Activated T-cell treated with anti-CD3 and anti-CD28 coated beads, Interleukin-2, amount 50 U/mL, for 24 hours (primary cell): ENCODE data around the gene CLN3.
A peak's percentile ranks its signal among the peaks of the same experiment; 100 is the strongest.
"Not testable (repeated sequence)": the region's sequence is repeated elsewhere in the genome, so short reads cannot be mapped to it uniquely, and the experiment has no call there.

Experiments
- DNase-seq: peaks from one replicate; pipeline ENCODE4 v3.0.0-alpha.2; 2020
- H3K27ac Mint-ChIP-seq: 2 replicates; pipeline ENCODE4 v1.8.0; 2020; ENCODE audit warnings: mild to moderate bottlenecking, mixed read lengths
- H3K27me3 Mint-ChIP-seq: 2 replicates; pipeline ENCODE4 v1.8.0; 2020; ENCODE audit warnings: mixed read lengths
- H3K36me3 Mint-ChIP-seq: 2 replicates; pipeline ENCODE4 v1.8.0; 2020; ENCODE audit warnings: low read depth, mixed read lengths
- H3K4me1 Mint-ChIP-seq: 2 replicates; pipeline ENCODE4 v1.8.0; 2020; ENCODE audit warnings: low read depth, mixed read lengths
- H3K4me3 Mint-ChIP-seq: 2 replicates; pipeline ENCODE4 v1.8.0; 2020; ENCODE audit warnings: mild to moderate bottlenecking, moderate library complexity, mixed read lengths
- H3K9me3 Mint-ChIP-seq: 2 replicates; pipeline ENCODE4 v1.8.0; 2020; ENCODE audit warnings: mixed read lengths

CLN3 gene

GRCh38 chr16:28491230-28491969, 474 bp downstream of the CLN3 start:
- Mint-ChIP-seq H3K9me3 (no peaks in the 10 kb centered on the region), H3K36me3 (peaks cover 38% of the 10 kb centered on the region)
- no peak for DNase-seq

GRCh38 chr16:28486266-28486665, 5.6 kb downstream of the CLN3 start:
- H3K4me3 Mint-ChIP-seq: no peak overlapping the region
- H3K27ac Mint-ChIP-seq: peak overlapping the region; percentile 26
- no peak for DNase-seq
- peaks cover 68% of the 10 kb centered on the region for H3K36me3 Mint-ChIP-seq
- no peaks in the 10 kb centered on the region for H3K27me3 Mint-ChIP-seq
- H3K4me1 Mint-ChIP-seq: peaks cover 20% of the 10 kb centered on the region
- no peaks in the 10 kb centered on the region for H3K9me3 Mint-ChIP-seq

More at GRCh38 chr16:28491230-28491969, 474 bp downstream of the CLN3 start:
- Mint-ChIP-seq H3K27ac (peak overlapping the region; percentile 100), H3K27me3 (no peaks in the 10 kb centered on the region), H3K4me1 (peaks cover 62% of the 10 kb centered on the region), H3K4me3 (peak overlapping the region; percentile 93)

- DNase-seq, H3K4me1 Mint-ChIP-seq, H3K4me3 Mint-ChIP-seq, H3K27me3 Mint-ChIP-seq, H3K9me3 Mint-ChIP-seq: not testable (repeated sequence)
- Mint-ChIP-seq H3K27ac (peak overlapping the region; percentile 57), H3K36me3 (peaks cover 78% of the 10 kb centered on the region)
Observed at GRCh38 chr16:28483361-28483760, 8.5 kb downstream of the CLN3 start.

- Mint-ChIP-seq H3K4me3 (no peak overlapping the region), H3K4me1 (peaks cover under 1% of the 10 kb centered on the region), H3K27me3 (no peaks in the 10 kb centered on the region), H3K27ac (no peak overlapping the region), H3K9me3 (no peaks in the 10 kb centered on the region), H3K36me3 (peaks cover 82% of the 10 kb centered on the region)
- no peak for DNase-seq
Observed at GRCh38 chr16:28482026-28482425, 9.8 kb downstream of the CLN3 start.

GRCh38 chr16:28478506-28479180, 13.2 kb downstream of the CLN3 start:
- no peak for DNase-seq
- H3K27me3 Mint-ChIP-seq: no peaks in the 10 kb centered on the region
- no peaks in the 10 kb centered on the region for H3K9me3 Mint-ChIP-seq
- peaks cover 85% of the 10 kb centered on the region for H3K36me3 Mint-ChIP-seq
- no peak overlapping the region for H3K4me3 Mint-ChIP-seq
- H3K27ac Mint-ChIP-seq: peak overlapping the region; percentile 11
- peaks cover 9% of the 10 kb centered on the region for H3K4me1 Mint-ChIP-seq

- H3K27me3 Mint-ChIP-seq: no peaks in the 10 kb centered on the region
- no peak for DNase-seq
- H3K4me3 Mint-ChIP-seq: no peak overlapping the region
- H3K4me1 Mint-ChIP-seq: peaks cover 13% of the 10 kb centered on the region
- H3K9me3 Mint-ChIP-seq: no peaks in the 10 kb centered on the region
- H3K36me3 Mint-ChIP-seq: peaks cover 79% of the 10 kb centered on the region
- H3K27ac Mint-ChIP-seq: peak overlapping the region; percentile 59
Observed at GRCh38 chr16:28477311-28477920, 14.5 kb downstream of the CLN3 start.

- H3K4me1 Mint-ChIP-seq: peaks cover 13% of the 10 kb centered on the region
- no peak overlapping the region for H3K4me3 Mint-ChIP-seq
- peaks cover 64% of the 10 kb centered on the region for H3K36me3 Mint-ChIP-seq
- peak overlapping the region; percentile 6 for H3K27ac Mint-ChIP-seq
- no peak for DNase-seq
- H3K27me3 Mint-ChIP-seq: no peaks in the 10 kb centered on the region
- H3K9me3 Mint-ChIP-seq: no peaks in the 10 kb centered on the region
Observed at GRCh38 chr16:28475221-28475620, 16.7 kb downstream of the CLN3 start.

GRCh38 chr16:28473714-28474265, 18.1 kb downstream of the CLN3 start:
- H3K27ac Mint-ChIP-seq: peak overlapping the region; percentile 12
- H3K36me3 Mint-ChIP-seq: peaks cover 50% of the 10 kb centered on the region
- no peaks in the 10 kb centered on the region for H3K9me3 Mint-ChIP-seq
- DNase-seq: no peak
- H3K4me1 Mint-ChIP-seq: peaks cover 13% of the 10 kb centered on the region
- H3K4me3 Mint-ChIP-seq: no peak overlapping the region
- no peaks in the 10 kb centered on the region for H3K27me3 Mint-ChIP-seq

GRCh38 chr16:28447081-28447480, 44.8 kb downstream of the CLN3 start:
- not testable (repeated sequence) for H3K4me1 Mint-ChIP-seq, H3K27ac Mint-ChIP-seq, DNase-seq, H3K27me3 Mint-ChIP-seq, H3K36me3 Mint-ChIP-seq, H3K9me3 Mint-ChIP-seq, H3K4me3 Mint-ChIP-seq

GRCh38 chr16:28446388-28446787, 45.5 kb downstream of the CLN3 start:
- not testable (repeated sequence) for H3K27ac Mint-ChIP-seq, H3K27me3 Mint-ChIP-seq, H3K9me3 Mint-ChIP-seq, DNase-seq, H3K4me3 Mint-ChIP-seq, H3K36me3 Mint-ChIP-seq, H3K4me1 Mint-ChIP-seq

- H3K27me3 Mint-ChIP-seq, H3K27ac Mint-ChIP-seq, H3K36me3 Mint-ChIP-seq, H3K9me3 Mint-ChIP-seq, H3K4me3 Mint-ChIP-seq, DNase-seq, H3K4me1 Mint-ChIP-seq: not testable (repeated sequence)
Observed at GRCh38 chr16:28443943-28444342, 47.9 kb downstream of the CLN3 start.

GRCh38 chr16:28438899-28439298, 53.0 kb downstream of the CLN3 start:
- H3K36me3 Mint-ChIP-seq, H3K9me3 Mint-ChIP-seq, H3K27ac Mint-ChIP-seq, H3K4me3 Mint-ChIP-seq, H3K4me1 Mint-ChIP-seq, H3K27me3 Mint-ChIP-seq, DNase-seq: not testable (repeated sequence)

GRCh38 chr16:28435340-28435739, 56.5 kb downstream of the CLN3 start:
- H3K9me3 Mint-ChIP-seq, H3K27ac Mint-ChIP-seq, H3K4me3 Mint-ChIP-seq, H3K36me3 Mint-ChIP-seq, H3K4me1 Mint-ChIP-seq, DNase-seq, H3K27me3 Mint-ChIP-seq: not testable (repeated sequence)
